Choroid plexus epithelial cell (primary cell): Measurements from ENCODE around the gene HHIPL1.

Source experiments
- DNase-seq: peaks from one replicate; pipeline ENCODE4 v3.0.0-alpha.2; 2010; ENCODE audit warnings: low read depth
- H3K4me3 ChIP-seq: 2 replicates; pipeline ENCODE4 v1.5.1; 2011; ENCODE audit warnings: low read depth, mild to moderate bottlenecking, control low read depth, low read length, moderate library complexity
- CTCF ChIP-seq: conservative IDR thresholded peaks from 2 replicates; pipeline ENCODE4 v1.5.1; 2011; ENCODE audit warnings: low read depth, mild to moderate bottlenecking, control low read depth, inconsistent platforms, low read length, moderate library complexity

Gene HHIPL1

GRCh38 chr14:99727096-99727870 is 82.4 kb downstream of the HHIPL1 start:
- TF ChIP-seq CTCF: no peak
- H3K4me3 ChIP-seq: no peak overlapping the region
- DNase-seq: no peak

- H3K4me3 ChIP-seq: no peak overlapping the region
- DNase-seq: no peak
- no peak for TF ChIP-seq CTCF
These were observed 83.4 kb downstream of the HHIPL1 start for GRCh38 chr14:99728231-99728920.

GRCh38 chr14:99728981-99729451 is 84.1 kb downstream of the HHIPL1 start:
- no peak for DNase-seq
- no peak overlapping the region for H3K4me3 ChIP-seq
- no peak for TF ChIP-seq CTCF
